COLO668 (cell line): ENCODE data around the gene AAGAB.

Source experiments
- DNase-seq: peaks from one replicate; lab custom pipeline; 2025; ENCODE audit not compliant: unreplicated experiment; lab: John Stamatoyannopoulos, UW

The AAGAB gene

GRCh38 chr15:67174446-67174845, 80.0 kb downstream of the AAGAB start:
- DNase-seq, result no peak

GRCh38 chr15:67173786-67174185, 80.7 kb downstream of the AAGAB start:
- no peak for DNase-seq

- no peak for DNase-seq
Measured at GRCh38 chr15:67173005-67173404, 81.5 kb downstream of the AAGAB start.

- DNase-seq, result no peak
Measured at GRCh38 chr15:67172172-67172571, 82.3 kb downstream of the AAGAB start.

- no peak for DNase-seq
Measured at GRCh38 chr15:67171471-67171870, 83.0 kb downstream of the AAGAB start.

- DNase-seq, result no peak
Measured at GRCh38 chr15:67170143-67170925, 84.1 kb downstream of the AAGAB start.

GRCh38 chr15:67168694-67169093, 85.8 kb downstream of the AAGAB start:
- DNase-seq, result no peak

GRCh38 chr15:67167091-67167490, 87.4 kb downstream of the AAGAB start:
- DNase-seq, result no peak

- no peak for DNase-seq
Measured at GRCh38 chr15:67166280-67167009, 88.0 kb downstream of the AAGAB start.

- DNase-seq, result no peak
Measured at GRCh38 chr15:67165254-67166253, 88.9 kb downstream of the AAGAB start.

- no peak for DNase-seq
Measured at GRCh38 chr15:67164811-67165253, 89.6 kb downstream of the AAGAB start.

- DNase-seq, result no peak
Measured at GRCh38 chr15:67164401-67164791, 90.1 kb downstream of the AAGAB start.

- no peak for DNase-seq
Measured at GRCh38 chr15:67163180-67163579, 91.3 kb downstream of the AAGAB start.

GRCh38 chr15:67161881-67162280, 92.6 kb downstream of the AAGAB start:
- DNase-seq, result no peak

- no peak for DNase-seq
Measured at GRCh38 chr15:67161412-67161811, 93.0 kb downstream of the AAGAB start.

GRCh38 chr15:67158367-67158766, 96.1 kb downstream of the AAGAB start:
- no peak for DNase-seq

GRCh38 chr15:67157521-67158252, 96.8 kb downstream of the AAGAB start:
- no peak for DNase-seq

GRCh38 chr15:67156834-67157233, 97.6 kb downstream of the AAGAB start:
- DNase-seq, result no peak

GRCh38 chr15:67156426-67156825, 98.0 kb downstream of the AAGAB start:
- DNase-seq, result no peak

- no peak for DNase-seq
Measured at GRCh38 chr15:67154249-67154648, 100.2 kb downstream of the AAGAB start.
